Measurements from ENCODE around the gene GPX1. TPM values are rescaled to one million over a fixed set of nuclear protein-coding genes. Genes with fewer than 3 reads are reported as not detected.
"Not testable (repeated sequence)": the region's sequence is repeated elsewhere in the genome, so short reads cannot be mapped to it uniquely, and the experiment has no call there.

Gene GPX1
- polyA plus RNA-seq (ENCODE audit: insufficient read length in 12 of 12) = 100 to 1,000 TPM in 8 of 12 donors, 10 to 100 TPM in 3, not detected in 1; 76.6 to 197 (median 105) TPM
- long read RNA-seq, donor 1, transcript GPX1-201 (1 exons, 1,135 nt) = minor isoform, 62 of 159 reads
- long read RNA-seq, donor 1, transcript GPX1-202 (2 exons, 1,151 nt) = major isoform, 96 of 159 reads
- long read RNA-seq, donor 1, partial matches to known transcripts = 0 of 159 reads
- long read RNA-seq, donor 1, other reads (novel, unspliced or antisense) = 0 of 159 reads
- long read RNA-seq, donor 2, transcript GPX1-202 (2 exons, 1,151 nt) = major isoform, 65 of 90 reads
- long read RNA-seq, donor 2, transcript GPX1-201 (1 exons, 1,135 nt) = minor isoform, 25 of 90 reads
- long read RNA-seq, donor 2, partial matches to known transcripts = 0 of 90 reads
- long read RNA-seq, donor 2, other reads (novel, unspliced or antisense) = 0 of 90 reads
- long read RNA-seq, donor 3, transcript GPX1-201 (1 exons, 1,135 nt) = minor isoform, 29 of 96 reads
- long read RNA-seq, donor 3, transcript GPX1-202 (2 exons, 1,151 nt) = major isoform, 66 of 96 reads
- long read RNA-seq, donor 3, partial matches to known transcripts = 0 of 96 reads
- long read RNA-seq, donor 3, other reads (novel, unspliced or antisense) = 0 of 96 reads
- long read RNA-seq, donor 4, transcript GPX1-201 (1 exons, 1,135 nt) = minor isoform, 30 of 68 reads
- long read RNA-seq, donor 4, transcript GPX1-202 (2 exons, 1,151 nt) = major isoform, 38 of 68 reads
- long read RNA-seq, donor 4, partial matches to known transcripts = 0 of 68 reads
- long read RNA-seq, donor 4, other reads (novel, unspliced or antisense) = 0 of 68 reads
- long read RNA-seq, donor 5, transcript GPX1-202 (2 exons, 1,151 nt) = major isoform, 113 of 151 reads
- long read RNA-seq, donor 5, transcript GPX1-201 (1 exons, 1,135 nt) = minor isoform, 37 of 151 reads
- long read RNA-seq, donor 5, partial matches to known transcripts = 0 of 151 reads
- long read RNA-seq, donor 5, other reads (novel, unspliced or antisense) = 0 of 151 reads
- long read RNA-seq, donor 6, transcript GPX1-201 (1 exons, 1,135 nt) = minor isoform, 28 of 60 reads
- long read RNA-seq, donor 6, transcript GPX1-202 (2 exons, 1,151 nt) = major isoform, 31 of 60 reads
- long read RNA-seq, donor 6, partial matches to known transcripts = 0 of 60 reads
- long read RNA-seq, donor 6, other reads (novel, unspliced or antisense) = 0 of 60 reads
- long read RNA-seq, donor 7, transcript GPX1-202 (2 exons, 1,151 nt) = major isoform, 48 of 69 reads
- long read RNA-seq, donor 7, transcript GPX1-201 (1 exons, 1,135 nt) = minor isoform, 21 of 69 reads
- long read RNA-seq, donor 7, partial matches to known transcripts = 0 of 69 reads
- long read RNA-seq, donor 7, other reads (novel, unspliced or antisense) = 0 of 69 reads
- long read RNA-seq, donor 8, transcript GPX1-202 (2 exons, 1,151 nt) = major isoform, 63 of 92 reads
- long read RNA-seq, donor 8, transcript GPX1-201 (1 exons, 1,135 nt) = minor isoform, 29 of 92 reads
- long read RNA-seq, donor 8, partial matches to known transcripts = 0 of 92 reads
- long read RNA-seq, donor 8, other reads (novel, unspliced or antisense) = 0 of 92 reads
- long read RNA-seq, donor 9, transcript GPX1-201 (1 exons, 1,135 nt) = minor isoform, 46 of 137 reads
- long read RNA-seq, donor 9, transcript GPX1-202 (2 exons, 1,151 nt) = major isoform, 91 of 137 reads
- long read RNA-seq, donor 9, partial matches to known transcripts = 0 of 137 reads
- long read RNA-seq, donor 9, other reads (novel, unspliced or antisense) = 0 of 137 reads
- long read RNA-seq, donor 10, transcript GPX1-202 (2 exons, 1,151 nt) = major isoform, 51 of 78 reads
- long read RNA-seq, donor 10, transcript GPX1-201 (1 exons, 1,135 nt) = minor isoform, 27 of 78 reads
- long read RNA-seq, donor 10, partial matches to known transcripts = 0 of 78 reads
- long read RNA-seq, donor 10, other reads (novel, unspliced or antisense) = 0 of 78 reads
- long read RNA-seq, donor 11, transcript GPX1-202 (2 exons, 1,151 nt) = major isoform, 77 of 110 reads
- long read RNA-seq, donor 11, transcript GPX1-201 (1 exons, 1,135 nt) = minor isoform, 33 of 110 reads
- long read RNA-seq, donor 11, partial matches to known transcripts = 0 of 110 reads
- long read RNA-seq, donor 11, other reads (novel, unspliced or antisense) = 0 of 110 reads

- DNase-seq = peak; percentile 93
Observed at GRCh38 chr3:49358217-49358883, at the start of gene GPX1. TSS of gene GPX1 (minus strand) at chr3:49358353. CDS start at chr3:49358278, 75 bp downstream.

GRCh38 chr3:49406571-49407565, 48.7 kb upstream of the GPX1 start:
- no peak for DNase-seq

GRCh38 chr3:49405570-49405969, 47.4 kb upstream of the GPX1 start:
- not testable (repeated sequence) for DNase-seq

DNA sequence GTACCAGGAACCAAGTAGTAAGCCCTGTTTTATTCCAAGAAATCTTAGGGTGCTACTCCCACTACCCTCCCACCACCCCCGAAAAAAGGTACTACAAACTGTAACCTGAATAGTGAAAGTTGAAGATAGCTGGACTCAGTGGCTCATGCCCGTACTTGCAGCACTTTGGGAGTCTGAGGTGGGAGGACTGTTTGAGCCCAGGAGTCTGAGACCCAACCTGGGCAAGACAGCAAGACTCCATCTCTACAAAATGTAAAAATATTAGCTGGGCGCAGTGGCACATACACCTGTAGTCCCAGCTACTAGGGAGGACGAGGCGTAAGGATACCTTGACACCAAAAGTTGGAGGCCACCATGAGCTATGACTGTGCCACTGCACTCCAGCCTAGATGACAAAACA, 45.7 kb upstream of the GPX1 start:
- no peak for DNase-seq

- no peak for DNase-seq
Observed at GRCh38 chr3:49401766-49402165, 43.6 kb upstream of the GPX1 start.

DNA sequence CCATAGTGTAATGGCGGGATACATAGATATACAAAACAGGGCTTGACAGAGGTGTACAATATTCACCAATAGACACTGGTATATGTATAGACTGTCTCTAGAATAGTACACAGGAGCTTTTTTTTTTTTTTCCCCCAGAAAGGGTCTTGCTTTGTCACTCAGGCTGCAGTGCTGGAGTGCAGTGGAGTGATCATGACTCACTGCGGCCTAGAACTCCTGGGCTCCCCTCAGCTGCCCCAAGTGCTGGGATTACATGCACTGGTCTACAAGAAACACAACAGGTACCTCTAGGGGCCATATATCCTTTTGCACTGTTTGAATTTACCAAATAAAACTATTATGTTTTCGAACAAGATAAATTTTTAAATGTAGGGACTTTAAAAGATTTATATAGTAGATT, 41.3 kb upstream of the GPX1 start:
- no peak for DNase-seq

DNA sequence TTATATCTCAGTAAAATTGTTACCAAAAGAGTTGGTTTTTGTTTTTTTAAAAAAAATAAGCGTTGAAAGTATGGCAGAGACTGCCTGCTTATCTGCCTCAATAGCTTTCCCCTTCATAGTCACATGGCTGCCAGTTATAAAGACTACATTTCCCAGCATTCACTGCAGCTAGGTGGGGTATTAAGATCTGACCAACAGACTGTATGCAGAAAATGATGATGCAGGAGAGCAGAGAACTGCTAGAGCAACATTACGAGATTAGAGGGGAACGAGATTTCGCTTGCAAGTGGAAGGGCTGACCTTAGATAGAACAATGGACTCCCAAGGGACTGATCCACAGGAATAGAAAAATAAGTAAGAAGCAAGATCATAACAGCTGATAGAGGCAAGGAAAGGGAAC, 39.3 kb upstream of the GPX1 start:
- DNase-seq = no peak

DNA sequence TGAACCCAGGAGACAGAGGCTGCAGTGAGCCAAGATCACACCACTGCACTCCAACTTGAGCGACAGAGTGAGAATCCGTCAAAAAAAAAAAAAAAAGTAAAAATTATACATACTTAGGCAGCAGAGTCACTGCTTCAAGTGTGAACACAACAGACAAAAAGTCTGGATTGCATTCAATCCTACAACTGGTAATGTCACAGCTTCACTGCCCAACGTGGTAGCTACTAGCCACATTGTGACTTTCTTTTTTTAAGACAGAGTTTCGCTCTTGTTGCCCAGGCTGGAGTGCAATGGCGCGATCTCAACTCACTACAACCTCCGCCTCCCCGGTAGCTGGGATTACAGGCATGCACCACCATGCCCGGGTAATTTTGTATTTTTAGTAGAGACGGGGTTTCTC, 33.2 kb upstream of the GPX1 start:
- not testable (repeated sequence) for DNase-seq

DNA sequence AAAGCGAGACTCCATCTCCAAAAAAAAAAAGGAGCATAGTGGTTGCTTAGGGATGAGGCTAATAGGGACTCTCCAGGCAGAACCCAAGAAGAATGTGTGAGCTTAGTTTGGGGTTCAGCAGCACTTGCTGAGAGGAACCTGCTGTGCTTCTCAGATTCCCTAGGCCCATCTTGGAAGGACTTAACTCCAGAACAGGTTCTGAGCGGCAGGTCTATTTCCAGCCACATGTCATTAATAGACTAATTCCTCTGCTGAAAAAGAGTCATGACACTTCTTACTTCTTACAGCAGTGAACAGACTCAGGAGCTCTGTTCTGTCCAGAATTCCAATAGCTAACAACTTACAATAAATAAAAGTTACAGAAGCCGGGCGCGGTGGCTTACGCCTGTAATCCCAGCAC, 31.1 kb upstream of the GPX1 start:
- no peak for DNase-seq

GRCh38 chr3:49388289-49388820, 30.2 kb upstream of the GPX1 start:
- no peak for DNase-seq

DNA sequence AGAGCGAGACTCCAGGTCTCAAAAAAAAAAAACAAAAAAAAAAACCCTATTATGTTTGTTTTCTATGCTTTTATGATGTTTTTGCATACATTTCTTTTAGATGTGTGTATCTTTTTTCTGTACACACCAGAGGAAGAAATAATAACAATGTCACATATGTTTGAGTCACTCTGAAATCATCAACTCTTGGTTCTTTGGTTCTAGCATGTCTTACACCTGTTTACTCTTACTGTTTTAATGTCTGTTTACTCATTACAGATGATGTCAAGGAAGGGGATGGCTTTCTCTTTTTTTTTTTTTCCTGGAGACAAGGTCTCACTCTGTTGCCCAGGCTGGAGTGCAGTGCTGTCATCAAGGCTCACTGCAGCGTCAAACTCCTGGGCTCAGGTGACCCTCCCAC, 29.6 kb upstream of the GPX1 start:
- DNase-seq = no peak

DNA sequence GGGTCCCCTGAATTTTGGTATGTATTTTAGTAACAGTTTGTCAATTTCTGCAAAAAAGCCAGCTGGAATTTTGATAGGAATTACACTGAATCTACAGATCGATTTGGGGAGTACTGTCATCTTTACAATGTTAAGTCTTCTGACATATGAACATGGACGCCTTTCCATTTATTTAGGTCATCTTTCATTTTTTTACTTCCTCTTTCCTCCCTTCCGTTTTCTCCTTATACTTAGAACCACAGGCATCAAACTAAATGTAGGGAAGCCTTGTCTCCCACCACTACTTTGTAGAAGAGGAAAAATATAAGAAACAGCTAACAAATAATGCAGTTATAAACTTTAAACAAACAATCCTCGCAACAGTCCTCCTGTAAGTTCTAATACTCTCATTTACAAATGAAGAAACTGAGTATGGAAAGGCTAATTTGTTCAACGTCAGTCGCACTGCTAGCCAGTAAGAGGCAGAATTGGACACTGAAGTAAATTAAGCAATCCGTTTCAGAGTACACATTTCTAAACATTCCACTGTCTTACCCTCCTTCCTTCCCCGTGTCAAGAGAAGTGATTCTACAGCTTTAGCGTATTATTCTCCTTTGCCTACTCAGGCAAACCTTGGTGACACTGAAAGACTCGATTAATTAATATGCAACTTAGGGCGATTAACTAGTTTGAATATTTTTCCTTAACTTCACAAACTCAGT, 28.1 kb upstream of the GPX1 start:
- DNase-seq = no peak

DNA sequence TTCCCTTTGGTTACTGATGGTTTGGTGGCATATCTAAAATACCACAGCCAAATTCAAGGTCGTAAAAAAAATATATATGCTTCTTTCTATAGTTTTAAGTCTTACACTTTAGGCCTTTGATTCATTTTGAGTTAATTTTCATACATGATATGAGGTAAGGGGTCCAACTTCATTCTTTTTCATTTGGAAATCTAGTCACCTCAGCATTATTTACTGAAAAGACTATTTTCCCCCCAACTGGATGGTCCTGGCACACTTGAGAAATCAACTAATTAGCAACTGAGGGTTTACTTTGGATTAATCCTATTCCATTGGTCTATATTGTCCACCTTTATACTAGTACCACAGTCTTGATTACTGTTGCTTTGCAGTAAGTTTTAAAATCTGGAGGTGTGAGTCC, 27.5 kb upstream of the GPX1 start:
- no peak for DNase-seq

DNA sequence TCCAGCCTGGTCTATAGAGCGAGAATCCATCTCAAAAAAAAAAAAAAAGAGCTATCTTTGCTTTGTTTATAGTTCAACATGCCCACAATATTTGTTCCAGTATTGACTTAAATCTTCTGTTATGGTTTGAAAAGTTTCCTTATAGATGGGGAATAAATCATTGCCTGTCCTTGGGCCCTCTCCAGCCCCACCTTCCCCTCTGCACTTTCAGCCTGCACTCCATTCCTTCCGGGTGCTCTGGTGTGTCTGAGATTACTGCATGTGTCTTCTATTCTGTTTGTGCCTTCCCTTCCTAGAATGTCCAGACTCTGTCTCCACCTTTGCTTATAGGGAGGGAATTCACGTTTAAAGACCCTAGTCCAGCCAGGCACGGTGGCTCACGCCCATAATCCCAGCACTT, 25.2 kb upstream of the GPX1 start:
- DNase-seq = no peak

- no peak for DNase-seq
Observed at GRCh38 chr3:49378249-49378895, 20.2 kb upstream of the GPX1 start.

DNA sequence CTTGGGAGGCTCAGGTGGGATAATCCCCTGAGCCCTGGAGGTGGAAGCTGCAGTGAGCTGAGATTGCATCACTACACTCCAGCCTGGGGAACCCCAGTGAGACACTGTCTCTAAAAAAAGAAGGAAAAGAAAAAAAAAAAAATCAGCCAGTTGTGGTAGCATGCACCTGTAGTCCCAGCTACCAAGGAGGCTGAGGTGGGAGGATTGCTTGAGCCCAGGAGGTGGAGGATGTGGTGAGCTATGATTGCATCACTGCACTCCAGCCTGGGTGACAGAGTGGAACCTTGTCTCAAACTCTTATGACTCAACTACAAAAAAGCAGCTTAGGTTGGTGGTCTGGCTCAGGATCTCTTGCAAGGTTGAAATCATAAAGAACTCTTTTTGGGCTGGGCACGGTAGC, 19.3 kb upstream of the GPX1 start:
- DNase-seq = no peak

DNA sequence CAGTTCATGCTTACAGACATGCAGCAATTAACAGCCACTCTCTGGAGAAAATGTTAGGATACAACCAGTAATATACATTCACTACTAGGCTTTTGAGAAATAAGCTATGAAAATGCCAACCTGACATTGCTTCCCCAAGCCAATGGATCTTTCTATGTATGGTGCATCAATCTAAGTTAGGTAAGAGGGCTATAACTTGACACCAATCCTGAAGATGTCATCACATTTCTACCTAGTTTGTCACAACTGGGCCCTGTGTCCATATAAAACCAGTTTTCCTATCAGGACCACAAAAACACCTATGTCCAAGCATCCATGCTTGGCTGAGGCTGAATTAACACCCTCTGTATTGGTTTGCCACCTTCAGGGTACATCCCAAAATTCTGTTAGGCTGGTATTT, 13.8 kb upstream of the GPX1 start:
- no peak for DNase-seq
